GM13977 (cell line): ENCODE results near the gene AGAP1.

ENCODE experiments used
- DNase-seq: peaks from one replicate; pipeline ENCODE4 v3.0.0; 2012; ENCODE audit warnings: low spot score
- CTCF ChIP-seq: IDR thresholded peaks from 2 replicates; pipeline ENCODE4 v1.5.1; 2012; ENCODE audit warnings: mild to moderate bottlenecking, control low read depth; ENCODE audit not compliant: insufficient read depth; ENCODE audit errors: extremely low read depth, missing control alignments
- in situ Hi-C: fragments of 300-500 bp; cut with MboI; formaldehyde crosslinking; loops from one replicate; pipeline ENCODE4 v1.12.0; 2022; ENCODE audit warnings: low sequenced_read_pairs, low pct_unique_long_range_greater_than_20kb, mixed read lengths, inconsistent platforms; ENCODE audit not compliant: unreplicated experiment

AGAP1 gene

GRCh38 chr2:235533616-235534385, 40.0 kb downstream of the AGAP1 start:
- no peak for TF ChIP-seq CTCF
- no peak for DNase-seq
- in situ Hi-C loops: no loop called here

GRCh38 chr2:235534678-235535422, 41.0 kb downstream of the AGAP1 start:
- in situ Hi-C loops: no loop called here
- DNase-seq: no peak

GRCh38 chr2:235535423-235536130, 41.7 kb downstream of the AGAP1 start:
- in situ Hi-C loops: no loop called here
- no peak for DNase-seq
- TF ChIP-seq CTCF: no peak

More at GRCh38 chr2:235534678-235535422, 41.0 kb downstream of the AGAP1 start:
- no peak for TF ChIP-seq CTCF

DNA sequence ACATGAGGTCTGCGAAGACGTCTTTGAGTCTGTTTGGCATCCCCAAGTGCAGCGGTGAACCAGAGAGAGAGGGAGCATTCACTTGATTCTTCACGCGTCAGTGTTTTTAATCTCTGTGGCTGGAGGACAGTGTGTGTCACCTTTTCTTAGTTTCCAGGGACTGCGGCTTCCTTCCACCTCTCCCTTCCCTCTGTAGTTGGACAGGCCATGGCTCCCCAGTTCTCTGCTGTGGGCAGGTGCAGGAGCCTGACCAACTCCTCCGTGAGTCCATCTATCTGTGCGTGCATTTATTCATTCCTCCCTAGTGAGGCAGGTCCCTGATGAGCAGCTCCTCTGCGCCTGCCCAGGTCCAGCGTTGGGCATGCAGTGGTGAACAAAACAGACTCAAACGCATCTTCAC, 42.9 kb downstream of the AGAP1 start:
- no peak for DNase-seq
- in situ Hi-C loops: no loop called here
- TF ChIP-seq CTCF: no peak

GRCh38 chr2:235537186-235537585, 43.3 kb downstream of the AGAP1 start:
- in situ Hi-C loops: no loop called here
- DNase-seq: no peak
- no peak for TF ChIP-seq CTCF

DNA sequence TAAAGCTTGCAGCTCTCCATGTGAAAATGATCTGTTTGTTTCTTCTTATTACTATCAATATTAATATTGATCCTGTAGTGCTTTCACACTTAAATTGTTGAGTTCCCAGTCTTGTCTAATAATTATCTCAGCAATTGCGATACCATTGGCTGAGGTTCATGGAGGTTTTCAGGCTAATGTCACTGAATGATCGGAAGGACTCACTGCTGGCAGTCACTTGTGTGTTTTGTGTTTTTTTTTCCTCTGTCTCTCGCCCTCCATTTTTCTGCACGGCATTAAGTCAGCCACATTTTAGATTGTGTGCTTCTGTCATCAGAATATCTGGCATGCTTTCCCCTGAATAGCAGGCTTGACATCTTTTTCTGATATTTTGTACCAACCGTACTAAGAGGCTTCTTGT, 43.7 kb downstream of the AGAP1 start:
- no peak for DNase-seq
- in situ Hi-C loops: no loop called here
- TF ChIP-seq CTCF: no peak
